HCT116 (cell line): ENCODE data around the gene RFTN1.

ENCODE experiments used
- EZH2 ChIP-seq: fragments of 200-600 bp; sonication (generic); IDR thresholded peaks from 2 replicates; pipeline ENCODE4 v1.6.1; 2017; ENCODE audit warnings: antibody characterized with exemption, mixed run types
- JUND ChIP-seq: IDR thresholded peaks from 2 replicates; pipeline ENCODE4 v1.6.1; 2012
- RAD21 ChIP-seq: IDR thresholded peaks from 2 replicates; pipeline ENCODE4 v1.6.1; 2012; ENCODE audit warnings: low read depth, mild to moderate bottlenecking
- SIN3A ChIP-seq: IDR thresholded peaks from 2 replicates; pipeline ENCODE4 v1.6.1; 2012; ENCODE audit warnings: low read depth
- SRF ChIP-seq: IDR thresholded peaks from 2 replicates; pipeline ENCODE4 v1.6.1; 2012; ENCODE audit warnings: low read depth
- YY1 ChIP-seq: IDR thresholded peaks from 2 replicates; pipeline ENCODE4 v1.6.1; 2011; ENCODE audit warnings: low read length, low read depth, moderate library complexity, mild to moderate bottlenecking; ENCODE audit not compliant: insufficient replicate concordance; ENCODE audit errors: extremely low read depth
- ZFX ChIP-seq: fragments of 450-650 bp; IDR thresholded peaks from 2 replicates; pipeline ENCODE4 v1.6.1; 2017
- TF ChIP-seq, protein P1 (sequence below), 3 experiments: fragments of 200-600 bp in 1 of 3; sonication (generic) in 1 of 3; IDR thresholded peaks in 2 of 3; conservative IDR thresholded peaks in 1 of 3; 2 replicates each; pipeline ENCODE4 v1.5.1; 2012 to 2017; ENCODE audit warnings: low read depth in 2 of 3, low read length in 2 of 3, antibody characterized with exemption in 1 of 3, borderline replicate concordance in 1 of 3, control low read depth in 1 of 3, mild to moderate bottlenecking in 1 of 3, mixed read lengths in 1 of 3, mixed run types in 1 of 3, moderate library complexity in 1 of 3; ENCODE audit not compliant: insufficient read depth in 1 of 3
- TF ChIP-seq, protein P2 (sequence below): IDR thresholded peaks from 2 replicates; pipeline ENCODE4 v1.6.1; 2012; ENCODE audit warnings: low read depth
- TF ChIP-seq, protein P3 (sequence below): IDR thresholded peaks from 2 replicates; pipeline ENCODE4 v1.6.1; 2011; ENCODE audit warnings: mild to moderate bottlenecking, low read length, moderate library complexity; ENCODE audit not compliant: insufficient replicate concordance; ENCODE audit errors: extremely low read depth
- TF ChIP-seq, protein P4 (sequence below): IDR thresholded peaks from 2 replicates; pipeline ENCODE4 v1.6.1; 2012

DNA sequence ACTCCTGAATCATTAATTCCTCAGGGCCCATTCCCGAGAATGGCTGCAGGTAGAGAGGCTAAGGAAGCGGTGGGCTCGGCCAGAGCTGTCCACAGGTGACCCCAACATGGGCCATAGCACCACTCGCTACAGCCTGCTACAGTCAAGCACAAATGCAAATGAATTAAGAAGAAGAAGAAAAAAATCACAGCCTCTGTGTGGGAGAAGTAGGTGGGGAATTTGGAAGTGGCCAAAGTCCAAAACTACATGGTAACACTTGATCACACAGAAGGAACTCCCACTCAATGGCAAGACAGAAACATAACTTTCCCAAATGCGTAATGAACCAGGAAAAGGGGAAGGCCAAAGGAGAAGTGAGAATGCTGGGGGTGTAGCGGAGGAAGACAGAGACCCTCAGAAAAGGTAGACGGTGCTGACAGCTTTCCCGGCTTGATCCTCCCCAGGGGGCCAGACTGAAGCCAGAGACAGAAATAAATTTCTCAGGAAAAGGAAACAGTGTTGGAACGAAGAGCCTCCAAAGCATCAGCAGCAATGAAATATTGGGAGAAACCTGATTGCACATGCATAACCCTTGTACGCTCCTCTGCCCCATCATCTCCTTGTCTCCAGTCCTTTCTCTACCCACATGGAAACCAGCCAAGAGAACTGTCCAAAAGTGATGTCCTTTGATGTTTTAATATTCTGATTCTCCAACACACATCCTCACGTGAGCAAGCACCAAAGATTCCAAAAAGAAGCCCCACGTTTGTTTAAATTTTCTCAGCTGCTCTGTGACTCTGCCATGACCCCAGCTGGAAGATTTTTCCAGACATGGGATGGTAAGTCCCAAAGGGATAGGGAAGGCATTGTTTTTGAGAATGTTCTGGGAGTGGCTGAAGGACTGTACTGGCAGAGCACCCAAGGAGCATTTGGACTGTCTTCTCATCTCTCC lies 140.9 kb downstream of the RFTN1 start:
- TF ChIP-seq, protein P1, sequence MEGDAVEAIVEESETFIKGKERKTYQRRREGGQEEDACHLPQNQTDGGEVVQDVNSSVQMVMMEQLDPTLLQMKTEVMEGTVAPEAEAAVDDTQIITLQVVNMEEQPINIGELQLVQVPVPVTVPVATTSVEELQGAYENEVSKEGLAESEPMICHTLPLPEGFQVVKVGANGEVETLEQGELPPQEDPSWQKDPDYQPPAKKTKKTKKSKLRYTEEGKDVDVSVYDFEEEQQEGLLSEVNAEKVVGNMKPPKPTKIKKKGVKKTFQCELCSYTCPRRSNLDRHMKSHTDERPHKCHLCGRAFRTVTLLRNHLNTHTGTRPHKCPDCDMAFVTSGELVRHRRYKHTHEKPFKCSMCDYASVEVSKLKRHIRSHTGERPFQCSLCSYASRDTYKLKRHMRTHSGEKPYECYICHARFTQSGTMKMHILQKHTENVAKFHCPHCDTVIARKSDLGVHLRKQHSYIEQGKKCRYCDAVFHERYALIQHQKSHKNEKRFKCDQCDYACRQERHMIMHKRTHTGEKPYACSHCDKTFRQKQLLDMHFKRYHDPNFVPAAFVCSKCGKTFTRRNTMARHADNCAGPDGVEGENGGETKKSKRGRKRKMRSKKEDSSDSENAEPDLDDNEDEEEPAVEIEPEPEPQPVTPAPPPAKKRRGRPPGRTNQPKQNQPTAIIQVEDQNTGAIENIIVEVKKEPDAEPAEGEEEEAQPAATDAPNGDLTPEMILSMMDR (IDR thresholded peaks at IDR 0.05 in 2 of 3, conservative IDR thresholded peaks at IDR 0.05 in 1 of 3; ENCODE audit: borderline replicate concordance in 1 of 3, insufficient read depth in 1 of 3, low read depth in 2 of 3, low read length in 2 of 3): no peak
- TF ChIP-seq, protein P2, sequence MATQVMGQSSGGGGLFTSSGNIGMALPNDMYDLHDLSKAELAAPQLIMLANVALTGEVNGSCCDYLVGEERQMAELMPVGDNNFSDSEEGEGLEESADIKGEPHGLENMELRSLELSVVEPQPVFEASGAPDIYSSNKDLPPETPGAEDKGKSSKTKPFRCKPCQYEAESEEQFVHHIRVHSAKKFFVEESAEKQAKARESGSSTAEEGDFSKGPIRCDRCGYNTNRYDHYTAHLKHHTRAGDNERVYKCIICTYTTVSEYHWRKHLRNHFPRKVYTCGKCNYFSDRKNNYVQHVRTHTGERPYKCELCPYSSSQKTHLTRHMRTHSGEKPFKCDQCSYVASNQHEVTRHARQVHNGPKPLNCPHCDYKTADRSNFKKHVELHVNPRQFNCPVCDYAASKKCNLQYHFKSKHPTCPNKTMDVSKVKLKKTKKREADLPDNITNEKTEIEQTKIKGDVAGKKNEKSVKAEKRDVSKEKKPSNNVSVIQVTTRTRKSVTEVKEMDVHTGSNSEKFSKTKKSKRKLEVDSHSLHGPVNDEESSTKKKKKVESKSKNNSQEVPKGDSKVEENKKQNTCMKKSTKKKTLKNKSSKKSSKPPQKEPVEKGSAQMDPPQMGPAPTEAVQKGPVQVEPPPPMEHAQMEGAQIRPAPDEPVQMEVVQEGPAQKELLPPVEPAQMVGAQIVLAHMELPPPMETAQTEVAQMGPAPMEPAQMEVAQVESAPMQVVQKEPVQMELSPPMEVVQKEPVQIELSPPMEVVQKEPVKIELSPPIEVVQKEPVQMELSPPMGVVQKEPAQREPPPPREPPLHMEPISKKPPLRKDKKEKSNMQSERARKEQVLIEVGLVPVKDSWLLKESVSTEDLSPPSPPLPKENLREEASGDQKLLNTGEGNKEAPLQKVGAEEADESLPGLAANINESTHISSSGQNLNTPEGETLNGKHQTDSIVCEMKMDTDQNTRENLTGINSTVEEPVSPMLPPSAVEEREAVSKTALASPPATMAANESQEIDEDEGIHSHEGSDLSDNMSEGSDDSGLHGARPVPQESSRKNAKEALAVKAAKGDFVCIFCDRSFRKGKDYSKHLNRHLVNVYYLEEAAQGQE: no peak
- TF ChIP-seq RAD21 (no peak), ZFX (no peak), SRF (no peak), EZH2 (no peak), SIN3A (no peak), YY1 (no peak), JUND (no peak)
- TF ChIP-seq, protein P3, sequence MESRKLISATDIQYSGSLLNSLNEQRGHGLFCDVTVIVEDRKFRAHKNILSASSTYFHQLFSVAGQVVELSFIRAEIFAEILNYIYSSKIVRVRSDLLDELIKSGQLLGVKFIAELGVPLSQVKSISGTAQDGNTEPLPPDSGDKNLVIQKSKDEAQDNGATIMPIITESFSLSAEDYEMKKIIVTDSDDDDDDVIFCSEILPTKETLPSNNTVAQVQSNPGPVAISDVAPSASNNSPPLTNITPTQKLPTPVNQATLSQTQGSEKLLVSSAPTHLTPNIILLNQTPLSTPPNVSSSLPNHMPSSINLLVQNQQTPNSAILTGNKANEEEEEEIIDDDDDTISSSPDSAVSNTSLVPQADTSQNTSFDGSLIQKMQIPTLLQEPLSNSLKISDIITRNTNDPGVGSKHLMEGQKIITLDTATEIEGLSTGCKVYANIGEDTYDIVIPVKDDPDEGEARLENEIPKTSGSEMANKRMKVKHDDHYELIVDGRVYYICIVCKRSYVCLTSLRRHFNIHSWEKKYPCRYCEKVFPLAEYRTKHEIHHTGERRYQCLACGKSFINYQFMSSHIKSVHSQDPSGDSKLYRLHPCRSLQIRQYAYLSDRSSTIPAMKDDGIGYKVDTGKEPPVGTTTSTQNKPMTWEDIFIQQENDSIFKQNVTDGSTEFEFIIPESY: no peak
- TF ChIP-seq, protein P4, sequence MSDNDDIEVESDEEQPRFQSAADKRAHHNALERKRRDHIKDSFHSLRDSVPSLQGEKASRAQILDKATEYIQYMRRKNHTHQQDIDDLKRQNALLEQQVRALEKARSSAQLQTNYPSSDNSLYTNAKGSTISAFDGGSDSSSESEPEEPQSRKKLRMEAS: no peak
